Left renal pelvis (tissue), 4 donors: ENCODE data around the gene RASGRP1. TPM values are rescaled to one million over a fixed set of nuclear protein-coding genes. Genes with fewer than 3 reads are reported as not detected.

ENCODE experiments used
- DNase-seq, 4 donors: peaks; one replicate each; pipeline ENCODE4 v3.0.0-alpha.2; 2013; ENCODE audit warnings: low read depth in 4 of 4, low spot score in 3 of 4
- polyA plus RNA-seq, 4 donors: library from polyadenylated mRNA; unstranded; fragments of 120-200 nt; gene quantifications; one replicate each; pipeline ENCODE4 v1.2.1, GENCODE V29; 2013; ENCODE audit not compliant: insufficient read length in 4 of 4

Gene RASGRP1
- polyA plus RNA-seq, 4 donors, result 0.89 to 15.0 (median 13.1) TPM

DNA sequence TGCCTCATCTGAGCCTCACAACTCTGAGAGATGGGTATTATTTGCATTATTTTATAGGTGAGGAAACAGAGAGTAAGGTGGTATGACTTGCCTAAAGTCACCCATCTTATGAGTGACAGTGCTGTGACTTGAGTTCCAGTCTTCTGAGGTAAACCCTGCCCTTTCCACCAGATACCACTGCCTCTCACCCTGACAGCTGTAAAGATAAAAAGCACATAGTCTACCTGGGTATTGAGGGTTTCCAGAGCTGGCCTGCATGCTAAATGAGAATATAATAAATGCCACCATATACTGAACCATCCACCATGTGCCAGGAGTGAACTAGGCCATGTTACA lies 25.6 kb downstream of the RASGRP1 start:
- DNase-seq, result no peak

GRCh38 chr15:38538328-38539007 lies 26.1 kb downstream of the RASGRP1 start:
- DNase-seq, result no peak

- DNase-seq, result no peak
These were observed 28.4 kb downstream of the RASGRP1 start for GRCh38 chr15:38536201-38536676.

- no peak for DNase-seq
These were observed 29.0 kb downstream of the RASGRP1 start for GRCh38 chr15:38535491-38536200.

DNA sequence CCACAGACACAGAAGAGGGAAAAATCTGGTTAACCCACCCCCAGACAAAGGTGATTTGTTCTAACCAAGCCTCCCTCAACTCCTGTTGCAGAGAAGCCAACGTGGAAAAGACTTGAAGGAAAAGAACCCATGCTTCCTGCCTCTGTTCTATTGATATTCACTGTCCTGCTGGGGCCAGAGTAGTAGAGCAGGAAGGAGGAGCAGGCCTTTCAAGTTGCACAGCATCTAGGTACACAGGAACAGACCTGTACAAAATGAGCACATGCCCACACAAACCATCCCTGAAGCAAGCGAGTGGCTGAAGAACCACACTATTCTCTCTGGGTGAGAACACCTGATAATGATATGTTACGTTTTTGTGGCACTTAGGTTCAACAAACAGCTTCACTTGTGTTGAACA lies 29.9 kb downstream of the RASGRP1 start:
- DNase-seq, result no peak

GRCh38 chr15:38533926-38534325 lies 30.7 kb downstream of the RASGRP1 start:
- no peak for DNase-seq

DNA sequence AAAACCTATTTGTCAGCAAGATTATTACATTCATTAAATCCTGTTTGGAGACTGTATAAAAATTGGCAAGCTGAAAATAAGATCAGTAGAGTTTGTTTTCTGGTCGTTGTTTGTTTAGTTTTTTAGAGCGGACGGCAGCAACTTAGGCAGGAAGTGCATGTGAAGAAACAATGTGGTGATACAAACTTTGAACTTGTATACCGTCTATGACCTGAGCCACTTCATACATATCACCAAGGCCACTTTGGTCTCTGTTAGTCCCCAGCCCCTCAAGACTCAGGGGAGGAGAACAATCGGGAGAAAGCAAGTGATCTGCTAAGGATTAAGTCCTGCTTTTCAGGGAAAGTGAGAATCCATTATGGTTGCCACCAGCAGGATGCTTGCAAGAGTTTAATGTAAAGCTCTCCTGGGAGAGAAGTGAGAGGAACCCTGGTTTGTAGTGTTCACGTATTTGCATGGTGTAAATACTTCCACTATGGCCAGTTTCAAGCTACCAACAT lies 31.1 kb downstream of the RASGRP1 start:
- no peak for DNase-seq

DNA sequence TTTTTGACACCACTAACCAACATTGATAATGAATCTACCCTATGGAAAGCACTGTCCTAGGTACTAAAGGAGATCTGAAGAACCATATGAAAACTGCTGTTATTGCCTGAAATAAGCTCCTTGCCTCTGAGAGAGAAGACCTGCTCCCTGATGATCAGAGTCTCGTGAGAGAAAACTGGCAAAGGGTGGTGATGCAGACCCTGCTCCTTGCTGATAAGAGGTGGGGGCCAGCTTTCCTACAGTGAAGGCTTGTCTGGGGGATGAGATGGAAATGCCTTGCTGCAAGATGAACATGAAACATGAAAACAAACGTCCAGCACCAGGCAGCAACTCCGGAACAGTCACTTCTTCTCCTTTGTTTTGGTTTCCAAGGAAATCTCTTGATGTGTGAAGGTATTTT lies 31.9 kb downstream of the RASGRP1 start:
- no peak for DNase-seq

GRCh38 chr15:38531509-38531908 lies 33.1 kb downstream of the RASGRP1 start:
- no peak for DNase-seq

GRCh38 chr15:38530113-38530512 lies 34.5 kb downstream of the RASGRP1 start:
- DNase-seq, result no peak

DNA sequence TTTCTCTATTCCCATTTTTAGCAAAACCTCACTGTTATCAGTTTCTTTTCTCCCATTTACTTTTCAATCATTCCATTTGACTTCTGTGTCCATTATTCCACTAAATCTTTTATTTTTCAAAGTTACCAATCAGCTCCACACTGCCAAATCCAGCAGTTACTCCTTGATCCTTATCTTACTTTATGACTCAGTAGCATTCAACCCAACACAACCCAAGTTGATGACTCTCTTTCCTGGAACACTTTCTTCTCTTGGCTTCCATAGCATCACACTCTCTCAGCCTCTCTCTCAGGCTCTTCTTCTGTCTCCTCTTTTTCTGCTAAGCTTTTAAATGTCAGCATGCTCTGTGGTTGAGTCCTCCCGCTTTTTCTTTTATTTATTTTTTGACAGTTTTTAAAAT lies 36.3 kb downstream of the RASGRP1 start:
- no peak for DNase-seq

- no peak for DNase-seq
These were observed 38.5 kb downstream of the RASGRP1 start for GRCh38 chr15:38526158-38526557.

- no peak for DNase-seq
These were observed 39.1 kb downstream of the RASGRP1 start for GRCh38 chr15:38525489-38525888.

DNA sequence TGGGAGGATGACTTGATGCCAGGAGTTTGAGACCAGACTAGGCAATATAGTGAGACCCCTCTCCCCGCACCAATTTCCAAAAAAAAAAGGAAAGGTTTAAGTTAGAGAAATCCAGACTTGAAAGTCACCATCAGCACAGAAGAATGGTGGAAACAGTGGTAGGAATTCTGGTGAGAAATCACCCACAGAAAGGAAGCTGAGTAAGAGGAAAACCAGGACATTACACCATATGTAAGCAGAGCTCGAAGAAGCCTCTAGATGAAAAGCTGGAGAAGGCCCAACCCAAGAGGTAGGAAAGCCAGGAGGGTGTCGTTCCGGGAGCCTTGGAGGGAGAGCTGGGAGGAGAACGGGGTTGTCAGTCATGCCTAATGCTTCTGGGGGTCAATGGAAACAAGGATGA lies 40.5 kb downstream of the RASGRP1 start:
- no peak for DNase-seq

DNA sequence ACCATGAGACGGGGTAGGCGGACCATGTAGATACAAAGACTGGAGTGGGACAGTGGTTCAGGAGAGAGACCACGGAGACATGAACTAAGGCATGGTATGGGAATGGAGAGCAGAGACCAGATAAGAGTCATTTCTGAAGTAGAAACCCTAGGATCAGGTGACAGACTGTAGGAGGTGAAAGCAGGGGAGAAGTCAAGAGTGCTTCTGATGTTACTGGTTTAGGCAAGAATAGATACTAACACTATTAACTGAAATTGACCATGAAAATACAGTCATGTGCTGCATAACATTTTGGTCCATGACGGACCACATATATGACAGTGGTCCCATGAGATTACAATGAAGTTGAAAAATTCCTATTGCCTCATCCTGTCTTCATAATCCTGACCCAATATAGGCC lies 41.7 kb downstream of the RASGRP1 start:
- DNase-seq, result no peak

DNA sequence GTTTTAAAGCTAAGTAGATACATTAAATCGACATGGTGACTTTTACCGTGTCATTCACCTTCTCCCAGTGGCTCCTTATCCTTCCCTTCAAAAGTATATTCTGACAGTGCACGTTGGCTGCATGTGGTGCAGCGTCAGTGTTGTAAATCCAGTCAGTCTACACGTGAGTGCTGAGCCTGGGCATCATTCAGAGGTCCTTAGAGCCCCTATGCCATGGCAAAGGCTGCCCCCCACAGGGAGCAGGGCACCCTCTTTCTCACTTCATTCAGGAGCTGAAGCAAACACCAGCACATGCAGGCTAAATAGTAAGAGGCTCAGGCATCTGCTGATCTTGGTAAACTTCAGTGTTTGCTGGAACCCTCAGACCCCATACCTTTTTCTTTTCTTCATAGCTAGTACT lies 43.3 kb downstream of the RASGRP1 start:
- DNase-seq, result no peak

DNA sequence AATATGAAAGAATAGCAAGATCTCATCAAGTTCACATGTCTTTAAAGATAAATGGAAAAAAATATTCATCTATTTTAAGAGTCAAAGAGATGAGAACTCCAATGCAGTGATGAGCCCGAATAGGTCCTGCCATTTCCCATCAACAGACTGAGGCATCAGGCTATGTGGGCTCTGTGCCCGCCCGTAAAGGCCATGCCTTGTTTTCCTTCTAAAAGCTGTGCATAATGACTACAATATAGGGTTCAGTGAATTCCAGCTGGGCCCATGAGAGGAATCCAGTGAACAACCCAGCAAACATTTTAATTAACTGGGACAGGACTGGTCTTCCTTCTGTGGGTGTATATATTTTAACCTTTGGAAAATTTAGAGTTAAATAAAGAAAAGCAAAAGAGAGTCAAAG lies 44.6 kb downstream of the RASGRP1 start:
- no peak for DNase-seq

GRCh38 chr15:38518084-38518483 lies 46.5 kb downstream of the RASGRP1 start:
- DNase-seq, result no peak

GRCh38 chr15:38517312-38517975 lies 47.2 kb downstream of the RASGRP1 start:
- no peak for DNase-seq

DNA sequence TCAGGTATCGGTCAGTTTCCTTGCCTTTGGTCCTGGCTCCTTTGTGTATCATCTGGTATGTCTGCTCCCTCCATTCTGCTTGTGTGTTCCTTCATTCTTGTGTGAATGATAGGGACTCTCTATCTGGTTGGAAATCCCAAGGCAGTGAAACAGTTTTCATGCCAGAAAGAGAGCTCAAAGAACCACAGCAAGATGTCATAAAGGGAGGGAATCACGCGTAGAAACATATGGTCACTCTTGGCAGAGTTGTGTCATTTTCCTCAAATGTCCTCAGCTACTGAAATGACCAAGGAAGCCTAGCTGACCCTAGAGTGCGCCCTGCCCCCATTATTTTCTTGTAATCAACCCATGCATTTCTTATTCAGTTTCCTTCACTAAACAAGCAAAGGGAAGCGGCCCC lies 48.0 kb downstream of the RASGRP1 start:
- DNase-seq, result no peak

GRCh38 chr15:38514601-38515000 lies 50.0 kb downstream of the RASGRP1 start:
- DNase-seq, result peak in 1 of 4 donors; percentile 15

GRCh38 chr15:38512901-38513300 lies 51.7 kb downstream of the RASGRP1 start:
- no peak for DNase-seq
